Stimulated activated CD4-positive, alpha-beta T cell treated with anti-CD3 and anti-CD28 coated beads, Interleukin-4, amount 100 ng/mL, for 24 hours (primary cell): Measurements from ENCODE around the gene PPM1H.
"Not testable (repeated sequence)": the region's sequence is repeated elsewhere in the genome, so short reads cannot be mapped to it uniquely, and the experiment has no call there.

Experiments
- DNase-seq: peaks from one replicate; pipeline ENCODE4 v3.0.0-alpha.2; 2020

Gene PPM1H

DNA sequence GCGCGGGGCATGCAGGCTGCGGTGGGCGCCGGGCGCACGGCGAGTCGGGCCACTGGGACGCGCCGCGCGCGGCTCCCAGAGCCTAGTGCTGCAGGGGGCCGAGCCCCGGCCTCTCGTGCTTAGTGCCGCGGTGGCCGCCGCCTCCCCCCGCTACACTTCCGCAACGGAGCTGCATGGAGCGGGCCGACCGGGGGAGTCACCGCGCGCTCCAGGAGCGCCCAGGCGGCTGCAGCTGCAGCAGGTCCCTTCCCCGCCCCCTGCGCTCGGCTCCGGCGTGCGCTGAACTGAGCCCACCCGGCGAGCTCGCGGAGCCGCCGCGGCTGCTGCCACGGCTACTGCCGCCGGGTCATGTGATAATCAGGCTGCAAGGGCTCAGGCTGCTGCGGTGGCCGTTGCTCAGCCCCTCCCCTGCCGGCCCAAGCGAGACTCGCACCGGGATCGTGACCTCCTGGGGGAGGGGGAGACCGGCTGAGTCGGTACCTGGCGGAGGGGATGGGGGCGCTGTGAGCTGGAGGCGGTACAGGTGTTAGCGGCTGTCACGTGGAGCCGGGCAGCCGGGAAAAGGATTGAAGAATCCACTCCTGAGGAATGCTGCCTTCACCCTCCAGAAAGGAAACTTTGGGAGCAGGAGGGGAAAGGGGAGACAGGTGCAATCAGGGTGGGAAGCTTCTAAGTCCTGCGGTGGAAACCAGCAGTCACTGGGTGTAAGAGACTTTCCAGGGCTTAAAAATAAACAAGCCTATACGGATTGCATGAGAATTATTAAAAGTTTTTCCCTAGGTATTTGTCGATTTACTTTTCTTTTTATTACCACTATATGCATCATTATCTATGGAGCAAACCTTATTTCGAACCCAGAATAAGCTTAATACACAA lies at the start of gene PPM1H:
Gene PPM1H, minus strand, starts transcription at position 352 of the 876 bp plus-strand sequence. CDS start 414 bp downstream, outside the sequence.
- no peak for DNase-seq

- no peak for DNase-seq
Observed at GRCh38 chr12:62983594-62983993, 48.6 kb upstream of the PPM1H start.

DNA sequence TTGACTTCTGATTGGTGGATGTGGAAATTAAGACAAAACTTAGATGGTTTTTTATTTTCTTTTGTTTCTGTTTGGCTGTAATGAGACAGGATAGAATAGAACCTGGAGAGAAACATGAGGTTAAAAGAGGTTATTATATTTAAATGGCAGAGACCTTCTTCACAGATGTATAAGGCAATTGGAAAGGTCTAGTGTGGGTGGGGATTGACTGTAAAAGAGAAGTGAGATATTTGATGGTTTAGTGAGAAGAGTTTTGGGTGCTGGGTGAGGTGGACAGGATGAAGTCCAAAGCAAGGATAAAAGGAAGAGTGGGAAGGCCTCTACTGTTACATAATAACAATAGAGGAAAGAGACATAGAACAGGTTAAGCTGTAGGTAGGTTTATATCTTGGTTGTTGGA lies 43.8 kb upstream of the PPM1H start:
- no peak for DNase-seq

DNA sequence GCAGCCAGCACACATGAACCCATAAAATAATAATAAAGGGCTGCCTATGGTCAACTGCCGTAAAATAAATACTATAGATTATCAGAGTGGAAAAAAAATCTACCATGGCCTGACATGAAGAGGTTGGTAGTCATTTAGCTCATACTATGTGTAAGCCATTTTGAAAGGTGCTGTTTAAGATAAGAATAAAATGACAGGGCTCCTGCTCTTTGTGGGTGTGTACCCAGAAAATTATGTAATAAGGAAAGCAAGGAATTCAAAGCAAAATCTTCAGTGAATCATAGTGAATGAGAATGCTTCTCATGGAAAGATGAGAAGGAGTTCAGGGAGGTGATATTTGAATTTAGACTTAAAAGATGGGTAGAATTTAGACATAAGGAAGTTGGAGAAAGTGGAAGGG lies 42.9 kb upstream of the PPM1H start:
- no peak for DNase-seq

- DNase-seq: no peak
Observed at GRCh38 chr12:62977418-62977817, 42.5 kb upstream of the PPM1H start.

GRCh38 chr12:62976110-62976662 lies 41.2 kb upstream of the PPM1H start:
- no peak for DNase-seq

GRCh38 chr12:62971769-62972525 lies 37.0 kb upstream of the PPM1H start:
- DNase-seq: no peak

- DNase-seq: no peak
Observed at GRCh38 chr12:62969695-62970094, 34.7 kb upstream of the PPM1H start.

DNA sequence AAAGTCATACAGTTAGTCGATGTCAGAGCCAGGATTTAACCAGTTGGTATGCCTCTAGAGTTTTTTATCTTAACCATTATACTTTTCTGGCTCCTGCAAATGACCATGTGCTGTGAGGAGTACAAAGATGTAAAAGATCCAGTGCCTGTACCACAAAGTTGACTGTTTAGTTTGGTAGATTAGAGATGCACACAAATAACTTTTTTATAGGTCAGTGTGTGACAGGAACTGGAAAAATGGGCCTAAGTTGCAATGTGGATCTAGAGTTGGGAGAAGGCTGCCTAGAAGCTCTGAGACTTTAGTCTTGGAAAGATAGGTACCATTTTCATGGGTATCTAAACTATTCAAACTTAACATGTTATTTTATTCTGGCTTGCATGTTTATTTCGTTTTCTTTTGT lies 32.8 kb upstream of the PPM1H start:
- DNase-seq: no peak

DNA sequence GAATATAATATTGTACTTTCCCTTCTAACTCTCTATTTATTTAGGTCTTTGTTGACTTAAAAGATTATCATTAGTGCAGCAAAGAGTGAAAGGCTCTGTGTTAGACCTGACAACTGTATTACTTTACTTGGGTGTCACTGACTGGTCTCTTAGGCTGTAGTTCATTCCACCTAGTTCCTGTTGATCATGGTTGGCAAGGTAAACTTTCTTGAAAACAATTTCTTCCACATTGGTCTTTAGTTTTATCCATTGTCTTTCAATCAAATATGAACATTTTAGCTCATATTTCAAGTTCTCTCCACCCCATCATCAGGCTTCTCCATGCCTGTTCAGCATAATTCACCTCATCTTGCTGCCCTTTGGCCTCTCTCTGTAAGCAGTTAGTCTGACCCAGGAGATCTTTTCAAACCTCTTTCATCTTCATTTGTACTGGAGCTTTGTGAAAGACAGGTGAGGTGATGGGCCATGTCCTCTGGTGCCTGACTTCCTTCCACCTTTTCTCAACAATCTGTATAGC lies 32.1 kb upstream of the PPM1H start:
- DNase-seq: no peak

DNA sequence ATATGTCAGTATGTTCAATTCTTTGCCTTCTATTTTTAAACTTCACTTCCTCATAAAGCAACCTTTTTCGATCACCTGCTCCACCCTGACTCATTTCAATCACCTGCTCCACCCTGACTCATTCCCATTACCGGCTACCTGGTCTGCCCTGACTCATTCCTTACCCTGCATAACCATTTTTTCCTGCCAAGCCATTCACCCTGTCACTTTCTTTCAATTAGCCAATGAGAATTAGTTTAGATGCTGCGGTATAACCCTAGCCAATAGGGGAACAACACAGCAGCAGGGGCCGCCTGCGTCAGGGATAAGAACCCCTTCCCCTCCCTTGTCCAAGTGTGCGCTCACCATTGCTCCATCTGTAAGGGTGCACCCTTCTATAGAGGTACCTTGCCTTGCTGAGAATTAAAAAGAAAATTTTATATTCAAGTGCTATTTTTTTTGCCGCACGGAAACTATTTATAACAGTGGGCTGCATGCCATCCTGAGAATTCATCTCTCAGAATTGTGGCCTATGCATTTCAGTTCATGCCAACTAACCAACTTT lies 31.6 kb upstream of the PPM1H start:
- DNase-seq: not testable (repeated sequence)

DNA sequence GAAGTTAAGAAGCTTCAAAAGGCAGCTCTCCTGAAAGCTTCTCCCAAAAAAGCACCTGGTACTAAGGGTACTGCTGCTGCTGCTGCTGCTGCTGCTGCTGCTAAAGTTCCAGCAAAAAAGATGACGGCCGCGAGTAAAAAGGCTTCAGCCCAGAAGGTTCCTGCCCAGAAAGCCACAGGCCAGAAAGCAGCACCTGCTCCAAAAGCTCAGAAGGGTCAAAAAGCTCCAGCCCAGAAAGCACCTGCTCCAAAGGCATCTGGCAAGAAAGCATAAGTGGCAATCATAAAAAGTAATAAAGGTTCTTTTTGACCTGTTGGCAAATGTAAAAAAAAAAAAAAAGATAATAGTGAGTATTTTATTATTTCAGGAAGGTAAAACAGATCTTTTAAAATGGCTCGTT lies 30.8 kb upstream of the PPM1H start:
- DNase-seq: not testable (repeated sequence)

GRCh38 chr12:62965242-62965641 lies 30.3 kb upstream of the PPM1H start:
- DNase-seq: not testable (repeated sequence)

- no peak for DNase-seq
Observed at GRCh38 chr12:62963486-62964041, 28.6 kb upstream of the PPM1H start.

DNA sequence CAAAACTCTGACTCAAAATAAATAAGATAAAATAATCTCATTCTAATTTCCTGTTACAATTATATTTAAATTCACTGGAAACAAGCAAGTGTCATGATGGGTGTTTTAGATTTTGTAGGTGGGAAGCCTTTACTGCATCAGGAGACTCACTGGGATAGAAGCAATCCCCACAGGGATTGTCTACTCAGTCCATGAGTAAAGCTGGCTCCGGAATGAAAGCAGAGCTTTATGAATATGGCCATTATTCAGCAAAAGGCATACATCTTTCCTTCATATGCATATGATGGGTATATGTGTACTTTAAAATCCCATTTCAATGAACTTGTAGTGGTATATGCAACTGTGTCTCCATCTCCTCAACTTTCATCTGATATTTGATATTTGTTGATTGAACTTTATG lies 25.4 kb upstream of the PPM1H start:
- DNase-seq: no peak

DNA sequence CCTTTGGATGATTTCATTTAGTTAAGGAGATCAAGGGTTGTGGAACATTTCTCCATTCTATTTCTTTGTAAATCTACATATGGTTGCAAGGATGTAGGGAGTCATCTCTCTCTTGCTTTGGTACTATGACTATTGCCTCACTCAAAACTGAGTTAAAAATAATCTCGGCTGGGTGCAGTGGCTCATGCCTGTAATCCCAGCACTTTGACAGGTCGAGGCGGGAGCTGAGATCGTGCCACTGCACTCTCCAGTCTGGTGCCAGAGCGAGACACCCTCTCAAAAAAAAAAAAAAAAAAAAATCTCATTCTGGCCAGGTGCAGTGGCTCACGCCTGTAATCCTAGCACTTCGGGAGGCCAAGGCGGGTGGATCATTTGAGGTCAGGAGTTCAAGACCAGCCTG lies 24.8 kb upstream of the PPM1H start:
- DNase-seq: no peak

- no peak for DNase-seq
Observed at GRCh38 chr12:62957233-62957953, 22.4 kb upstream of the PPM1H start.

DNA sequence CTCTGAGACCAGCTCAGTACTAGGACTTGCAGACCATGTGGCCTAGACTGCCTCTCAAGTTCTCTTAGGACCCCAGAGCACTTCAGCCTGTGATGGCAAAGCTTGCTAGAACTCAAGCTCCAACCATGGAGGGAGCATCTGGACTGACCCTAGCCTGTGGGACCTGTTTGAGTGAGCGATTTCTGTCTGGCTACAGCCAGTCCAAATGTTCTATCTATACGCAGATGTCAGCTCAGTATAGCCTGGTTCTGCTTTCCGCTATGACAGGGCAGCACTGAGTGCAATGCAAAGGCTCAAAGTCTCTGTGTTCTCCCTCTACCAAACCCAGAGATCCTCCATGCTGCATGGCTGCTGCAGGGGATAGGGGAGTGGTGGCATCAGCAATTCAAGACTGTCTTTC lies 20.7 kb upstream of the PPM1H start:
- DNase-seq: no peak

DNA sequence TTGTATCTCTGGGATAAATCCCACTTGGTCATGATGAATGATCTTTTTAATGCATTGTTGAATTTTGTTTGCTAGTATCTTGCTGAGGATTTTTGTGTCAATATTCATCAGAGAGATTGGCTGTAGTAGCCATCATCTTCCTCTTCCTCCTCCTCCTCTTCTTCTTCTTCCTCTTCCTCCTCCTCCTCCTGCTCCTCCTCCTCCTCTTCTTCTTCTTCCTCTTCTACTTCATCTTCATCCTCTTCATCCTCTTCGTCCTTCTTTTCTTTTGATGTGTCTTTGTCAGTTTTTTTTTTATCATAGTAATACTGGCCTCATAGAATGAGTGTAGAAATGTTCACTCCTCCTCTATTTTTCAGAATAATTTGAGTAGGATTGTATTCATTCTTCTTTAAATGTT lies 15.4 kb upstream of the PPM1H start:
- no peak for DNase-seq

DNA sequence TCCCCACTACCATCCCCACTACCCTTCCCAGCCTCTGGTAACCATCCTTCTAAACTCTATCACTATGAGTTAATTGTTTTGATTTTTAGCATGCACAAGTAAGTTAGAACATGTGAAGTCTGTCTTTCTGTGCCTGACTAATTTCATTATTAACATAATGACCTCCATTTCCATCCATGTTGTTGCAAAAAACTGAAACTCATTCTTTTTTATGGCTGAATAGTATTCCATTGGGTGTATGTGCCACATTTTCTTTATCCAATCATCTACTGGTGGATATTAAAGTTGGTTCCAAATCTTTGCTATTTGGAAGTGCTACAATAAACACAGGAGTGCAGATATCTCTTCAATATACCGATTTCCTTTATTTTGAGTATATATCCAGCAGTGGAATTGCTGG lies 13.2 kb upstream of the PPM1H start:
- no peak for DNase-seq

- no peak for DNase-seq
Observed at GRCh38 chr12:62947364-62947763, 12.4 kb upstream of the PPM1H start.

DNA sequence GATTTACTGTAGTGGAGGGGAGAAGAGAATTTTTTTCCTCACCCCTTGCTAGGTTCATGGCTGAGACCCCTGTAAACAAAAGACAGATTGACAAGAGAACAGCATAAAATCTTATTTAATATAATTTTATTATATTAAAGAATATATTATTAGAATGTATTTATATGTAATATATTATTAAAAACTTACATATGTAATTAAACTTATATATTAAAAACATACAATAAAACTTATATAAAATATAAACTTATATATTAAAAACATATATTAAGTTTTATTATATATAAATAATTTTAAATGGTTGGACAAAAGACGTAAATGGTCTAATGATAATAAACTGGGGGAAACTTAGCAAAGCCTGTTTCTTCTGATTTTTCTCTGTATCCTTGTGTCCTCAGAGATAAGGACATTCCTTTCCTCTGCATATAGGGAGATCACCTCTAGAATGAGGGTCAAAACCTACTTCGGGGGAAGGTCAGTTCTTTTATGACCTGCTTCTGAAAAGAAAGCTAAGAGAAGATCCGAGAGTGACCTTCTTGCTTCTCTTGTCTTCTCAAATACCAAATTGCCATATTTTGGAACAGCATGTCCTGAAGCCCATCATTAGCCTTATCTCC lies 8.9 kb upstream of the PPM1H start:
- DNase-seq: no peak
